Left ventricle myocardium superior (tissue), 1 donor: ENCODE results near the gene SMCO3. TPM values are rescaled to one million over a fixed set of nuclear protein-coding genes. Genes with fewer than 3 reads are reported as not detected.
"Not testable (repeated sequence)": the region's sequence is repeated elsewhere in the genome, so short reads cannot be mapped to it uniquely, and the experiment has no call there.

Source experiments
- ATAC-seq: fragments of 200-7000 bp; cut with Tn5 transposase; one replicate; pipeline ENCODE4 v1.9.1; 2020; ENCODE audit warnings: mild to moderate bottlenecking, moderate library complexity
- DNase-seq: peaks from one replicate; pipeline ENCODE4 v3.0.0-alpha.2; 2020
- intact Hi-C: fragments of 100-400 bp; cut with micrococcal nuclease; formaldehyde crosslinking; loops from one replicate; pipeline ENCODE4 v1.11.0; 2022
- total RNA-seq: library from RNA; stranded (reverse); fragmentation: NEBNext Ultra II Directional; extraction: Animal tissue kit (Norgen Biotek cat#: 25700); gene quantifications from one replicate; pipeline ENCODE4 v1.2.1, GENCODE V29; 2021
- donor health status: DM: no; HTN: yes; CAD: no; lungs with severe emphysema.

Gene SMCO3
- total RNA-seq, 1 donor from 2014 or later: 0.20 TPM

DNA sequence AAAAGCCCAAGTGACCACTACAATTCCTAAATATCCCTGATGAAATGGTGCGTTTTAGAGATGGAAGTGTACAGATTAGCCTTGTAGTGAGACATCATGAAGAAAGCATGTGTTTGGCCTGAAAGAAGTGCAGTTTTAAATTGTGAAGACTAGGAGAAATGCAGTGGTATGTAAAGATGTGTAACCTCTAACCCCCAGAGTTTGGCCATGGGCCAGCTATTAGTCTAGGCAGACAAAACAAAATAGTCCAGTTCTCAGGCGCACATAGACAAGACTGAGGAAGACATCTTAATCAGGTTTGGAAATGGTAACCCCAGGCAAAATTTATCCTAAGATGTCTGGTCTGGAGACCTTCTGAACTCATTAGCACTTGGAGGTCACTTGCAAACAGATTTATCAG lies 34.1 kb downstream of the SMCO3 start:
- DNase-seq (no peak), ATAC-seq (no peak)
- intact Hi-C loops: no loop called here

DNA sequence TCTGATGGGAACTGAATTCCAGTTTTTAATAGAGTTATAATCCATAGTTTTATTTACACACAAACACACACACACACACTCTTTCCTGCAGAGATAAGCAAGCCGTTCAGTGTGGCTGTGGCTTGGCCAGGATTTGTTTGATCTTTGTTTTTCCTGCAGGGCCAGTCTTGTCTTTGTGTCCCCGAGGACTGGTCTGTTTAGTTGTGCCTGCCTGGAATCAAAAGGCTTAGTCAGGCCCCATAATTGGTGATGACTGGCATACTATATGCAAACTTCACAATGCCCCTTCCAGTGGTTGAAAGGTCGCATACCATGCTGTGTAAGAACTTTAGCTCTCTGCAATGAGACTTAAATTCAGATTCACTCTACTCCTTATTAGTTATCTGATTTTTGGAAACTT lies 36.7 kb downstream of the SMCO3 start:
- DNase-seq (no peak), ATAC-seq (no peak)
- intact Hi-C loops: no loop called here

DNA sequence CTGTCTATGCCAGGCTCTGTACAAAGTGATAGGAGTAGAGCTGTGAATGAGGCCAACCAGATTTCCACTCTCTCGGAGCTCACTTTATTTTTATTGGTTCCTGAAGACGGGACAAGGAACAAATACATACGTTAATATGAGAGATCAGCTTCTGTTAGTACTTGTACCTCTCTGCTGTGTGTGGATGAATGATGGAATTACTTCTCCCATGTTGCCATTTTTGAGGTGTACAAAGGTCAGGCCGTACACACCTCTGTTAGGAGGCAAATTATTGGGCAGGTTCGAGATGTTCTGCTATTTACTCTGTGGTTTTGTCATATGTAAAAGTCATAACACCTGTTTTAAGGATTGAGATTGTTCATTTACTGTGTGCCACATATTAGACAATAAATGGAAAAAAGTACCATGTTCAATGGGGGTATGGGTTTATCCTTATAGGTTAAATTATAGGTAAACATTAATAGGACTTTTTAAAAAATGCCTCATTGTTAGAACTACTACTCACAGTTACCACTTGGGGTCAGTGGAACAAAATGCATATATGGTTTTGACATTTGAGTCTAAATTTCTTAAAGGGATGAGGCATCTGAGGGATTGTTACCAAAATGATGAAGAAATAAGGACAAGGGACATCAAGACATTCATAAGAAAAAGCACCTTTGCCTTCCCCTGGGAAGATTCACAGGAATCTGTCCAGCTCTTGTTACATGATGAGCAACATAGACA lies 37.6 kb downstream of the SMCO3 start:
- no peak for ATAC-seq
- DNase-seq: no peak
- intact Hi-C loops: no loop called here

DNA sequence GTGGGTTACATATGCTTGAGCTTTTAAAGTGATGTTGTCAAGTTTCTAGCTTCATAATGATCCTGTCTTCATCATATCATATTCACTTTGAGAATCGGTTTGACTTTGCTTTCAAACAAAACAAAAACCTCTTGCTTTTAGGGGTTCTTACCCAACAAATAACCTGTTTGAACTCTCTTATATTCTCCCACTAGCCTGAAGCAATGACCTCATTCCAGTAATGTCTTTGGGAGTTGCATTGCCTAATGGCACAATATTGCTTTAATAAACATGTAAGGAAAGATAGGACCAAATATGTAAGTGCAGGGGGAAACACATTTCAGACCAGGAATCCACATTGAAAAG lies 38.4 kb downstream of the SMCO3 start:
- no peak for ATAC-seq
- intact Hi-C loops: no loop called here
- DNase-seq: no peak

DNA sequence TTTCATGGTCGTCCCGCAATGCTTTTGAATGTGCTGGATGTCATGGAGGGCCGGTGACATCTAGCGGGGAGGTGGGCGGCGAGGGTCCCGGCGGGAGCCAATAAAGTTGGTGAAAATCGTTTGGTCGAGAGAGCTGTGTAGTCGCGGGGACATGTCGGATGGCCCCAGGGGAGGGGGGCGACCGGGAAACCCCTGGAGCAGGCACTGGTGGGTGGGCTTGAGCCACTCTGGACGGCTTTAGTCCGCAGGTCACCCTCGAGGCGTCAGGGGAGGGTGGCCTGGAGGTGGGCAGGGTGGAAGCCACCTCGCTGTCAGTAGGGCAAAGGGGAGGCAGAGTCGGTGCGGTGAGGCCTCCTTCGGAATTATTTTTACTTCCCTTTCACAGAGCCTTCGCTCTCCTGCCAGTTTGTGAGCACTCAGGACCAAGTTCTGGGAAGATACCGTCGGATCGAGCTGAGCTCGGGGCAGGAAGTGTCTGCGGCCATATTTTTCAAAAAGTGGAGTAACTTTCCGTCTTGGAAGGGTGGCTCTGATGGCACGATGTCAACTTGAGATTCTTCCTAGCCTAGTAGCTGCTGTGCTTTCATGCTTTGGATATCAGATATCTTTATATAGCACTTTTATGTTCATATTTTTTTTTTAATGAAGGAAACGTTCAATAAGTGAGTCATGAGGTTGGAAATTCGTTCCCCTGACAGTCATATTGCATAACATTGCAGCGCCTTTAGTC lies 38.9 kb downstream of the SMCO3 start:
- DNase-seq (peak; percentile 52), ATAC-seq (peak; percentile 46)
- intact Hi-C loops: no loop called here

DNA sequence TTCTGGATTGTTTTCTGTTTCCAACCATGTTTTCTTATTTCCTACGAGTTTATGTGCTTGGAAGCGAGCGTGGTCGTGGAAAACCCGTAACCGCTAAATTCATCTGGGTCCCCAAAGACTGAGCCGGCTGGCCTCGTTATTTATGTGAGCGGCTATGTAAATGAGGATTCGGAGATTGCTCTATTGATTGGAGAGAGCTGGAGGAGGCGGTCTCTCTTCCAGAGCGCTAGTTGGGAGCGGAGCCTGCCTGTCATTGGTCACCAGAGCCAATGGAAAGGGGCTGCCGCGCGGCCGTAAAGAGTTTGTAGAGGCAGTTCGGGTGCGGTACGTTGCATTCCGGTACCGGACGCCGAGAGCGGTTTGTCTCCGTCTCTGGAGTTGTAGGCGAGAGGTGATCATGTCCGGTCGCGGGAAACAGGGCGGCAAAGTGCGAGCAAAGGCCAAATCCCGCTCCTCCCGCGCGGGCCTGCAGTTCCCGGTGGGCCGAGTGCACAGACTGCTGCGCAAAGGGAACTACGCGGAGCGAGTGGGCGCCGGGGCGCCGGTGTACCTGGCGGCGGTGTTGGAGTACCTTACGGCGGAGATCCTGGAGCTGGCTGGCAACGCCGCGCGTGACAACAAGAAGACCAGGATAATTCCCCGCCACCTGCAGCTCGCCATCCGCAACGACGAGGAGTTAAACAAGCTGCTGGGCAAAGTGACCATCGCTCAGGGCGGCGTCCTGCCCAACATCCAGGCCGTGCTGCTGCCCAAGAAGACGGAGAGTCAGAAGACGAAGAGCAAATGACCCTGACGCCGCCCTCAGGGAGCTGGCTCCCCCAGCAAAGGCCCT lies 39.7 kb downstream of the SMCO3 start:
- intact Hi-C loops: no loop called here
- ATAC-seq (peak; percentile 85), DNase-seq (peak; percentile 95)

DNA sequence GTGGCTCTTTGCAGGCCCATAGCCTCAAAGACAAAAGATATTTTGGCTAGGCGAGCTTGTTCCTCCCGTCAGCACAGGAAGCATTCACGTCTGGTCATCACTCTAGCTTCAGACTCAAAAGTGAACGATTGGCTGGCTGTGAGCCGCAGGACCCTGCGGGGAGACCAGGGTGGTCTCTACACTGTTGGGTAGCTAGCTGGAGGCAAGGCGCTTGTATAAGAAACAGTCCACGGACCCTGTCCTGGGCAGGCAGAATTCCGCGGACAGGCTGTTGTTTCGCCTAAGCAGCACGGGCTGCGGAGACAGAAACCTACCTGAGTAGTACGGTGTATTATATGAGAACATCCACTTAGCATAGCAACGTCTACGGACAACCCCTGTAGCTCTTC lies 40.3 kb downstream of the SMCO3 start:
- intact Hi-C loops: no loop called here
- ATAC-seq (no peak), DNase-seq (no peak)

DNA sequence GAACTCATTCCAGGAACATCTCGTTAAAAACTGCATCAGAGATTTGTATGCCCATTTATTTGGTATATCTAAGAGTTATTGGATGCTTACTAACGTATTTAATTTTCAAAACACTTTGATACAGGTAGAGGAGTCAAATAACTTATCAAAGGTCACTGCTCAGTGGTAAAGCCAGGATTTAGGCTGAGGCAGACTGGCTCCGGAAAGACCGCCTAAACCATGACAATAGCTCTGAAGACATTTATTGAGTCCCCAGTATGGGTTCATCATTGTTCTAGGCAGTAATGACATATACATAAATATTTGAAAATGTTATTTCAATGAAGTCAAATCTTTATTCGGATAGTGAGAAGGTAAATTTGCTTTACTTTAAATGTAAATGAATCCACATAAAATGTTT lies 41.0 kb downstream of the SMCO3 start:
- intact Hi-C loops: no loop called here
- DNase-seq: no peak
- ATAC-seq: no peak

DNA sequence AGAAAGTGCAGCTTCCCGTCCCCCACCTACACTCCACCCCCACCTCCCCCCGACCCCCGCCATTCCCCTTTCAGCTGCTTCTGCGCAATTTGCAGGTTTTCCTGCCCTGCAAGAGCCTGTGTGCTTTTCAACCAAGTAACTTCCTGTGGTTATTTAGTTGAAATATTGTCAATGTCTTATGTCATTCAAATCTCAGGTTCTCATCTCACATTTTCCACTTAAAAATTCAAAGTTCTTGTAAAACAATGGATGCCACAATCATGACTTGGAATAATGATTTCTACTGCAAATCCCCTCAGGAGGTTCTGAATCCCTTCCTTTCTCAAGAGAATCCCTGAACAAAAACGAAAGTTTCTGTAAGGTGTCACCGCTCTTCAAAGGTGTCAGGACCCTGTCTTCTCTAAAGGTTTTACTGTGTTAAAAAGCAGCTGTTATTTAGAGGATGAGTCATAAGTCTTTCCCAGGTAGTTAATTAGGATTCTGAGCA lies 42.3 kb downstream of the SMCO3 start:
- ATAC-seq (no peak), DNase-seq (no peak)
- intact Hi-C loops: no loop called here

DNA sequence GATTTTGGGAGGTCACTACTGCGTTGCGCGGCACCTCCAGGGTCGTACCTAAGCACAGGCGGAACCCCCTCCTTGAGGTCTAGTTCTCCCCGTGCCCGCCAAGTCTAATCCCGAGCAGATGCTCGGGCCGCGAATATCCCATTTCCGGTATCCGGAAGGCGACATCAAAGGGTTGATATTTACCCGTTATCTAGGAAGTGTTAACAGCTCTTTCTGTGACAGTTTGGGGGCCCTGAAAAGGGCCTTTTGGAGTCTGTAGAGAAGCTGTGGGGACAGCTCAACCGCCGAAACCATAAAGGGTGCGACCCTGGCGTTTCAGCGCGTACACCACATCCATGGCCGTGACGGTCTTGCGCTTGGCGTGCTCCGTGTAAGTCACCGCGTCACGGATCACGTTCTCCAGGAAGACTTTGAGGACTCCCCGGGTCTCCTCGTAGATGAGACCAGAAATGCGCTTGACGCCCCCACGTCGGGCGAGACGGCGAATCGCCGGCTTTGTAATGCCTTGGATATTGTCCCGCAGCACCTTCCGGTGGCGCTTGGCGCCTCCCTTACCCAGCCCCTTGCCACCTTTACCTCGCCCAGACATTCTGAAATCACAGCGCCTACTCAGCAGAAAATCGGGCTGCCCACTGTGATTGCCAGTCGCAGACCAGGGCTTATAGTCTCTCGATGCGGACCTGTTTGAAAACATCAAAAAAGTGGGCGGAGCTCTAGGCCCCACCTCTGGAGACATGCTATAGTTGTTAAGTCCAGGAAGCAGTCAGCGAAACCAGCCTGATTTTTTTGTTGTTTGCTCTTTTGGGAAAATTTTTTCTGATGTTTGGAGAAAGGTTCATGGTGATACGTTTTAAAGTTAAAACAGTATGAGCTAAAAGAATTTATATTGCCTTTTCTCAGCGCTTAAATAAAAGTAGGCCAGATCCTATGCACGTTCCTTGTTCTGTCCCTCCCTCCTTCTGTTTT lies 43.2 kb downstream of the SMCO3 start:
- DNase-seq (peak; percentile 89), ATAC-seq (peak; percentile 72)
- intact Hi-C loops: no loop called here

DNA sequence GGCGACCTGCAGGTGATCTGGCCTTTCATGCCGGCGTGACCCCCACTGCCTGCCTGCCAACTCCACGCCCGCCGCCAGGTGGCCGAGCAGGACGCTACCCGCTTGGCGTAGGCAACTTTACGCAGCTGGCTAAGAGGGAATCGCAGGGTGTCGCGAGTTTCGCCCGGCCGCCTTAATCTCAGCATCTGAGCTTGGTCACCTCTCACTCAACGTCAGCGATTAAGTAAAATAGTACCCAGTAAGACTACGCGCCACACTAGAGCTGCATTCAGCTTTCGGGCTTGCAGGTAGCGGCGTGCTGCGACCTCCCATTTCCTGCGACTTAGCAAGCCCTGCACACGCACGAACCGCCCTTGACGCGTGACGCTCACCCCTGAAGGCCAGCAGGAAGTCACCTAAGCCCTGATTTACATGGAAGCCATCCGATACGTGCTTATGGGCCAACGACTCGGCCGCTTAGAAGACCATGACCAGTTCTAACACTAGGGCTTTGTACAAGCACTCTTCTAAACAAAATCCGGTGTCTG lies 44.0 kb downstream of the SMCO3 start:
- DNase-seq (peak; percentile 88), ATAC-seq (peak; percentile 70)
- intact Hi-C loops: no loop called here

DNA sequence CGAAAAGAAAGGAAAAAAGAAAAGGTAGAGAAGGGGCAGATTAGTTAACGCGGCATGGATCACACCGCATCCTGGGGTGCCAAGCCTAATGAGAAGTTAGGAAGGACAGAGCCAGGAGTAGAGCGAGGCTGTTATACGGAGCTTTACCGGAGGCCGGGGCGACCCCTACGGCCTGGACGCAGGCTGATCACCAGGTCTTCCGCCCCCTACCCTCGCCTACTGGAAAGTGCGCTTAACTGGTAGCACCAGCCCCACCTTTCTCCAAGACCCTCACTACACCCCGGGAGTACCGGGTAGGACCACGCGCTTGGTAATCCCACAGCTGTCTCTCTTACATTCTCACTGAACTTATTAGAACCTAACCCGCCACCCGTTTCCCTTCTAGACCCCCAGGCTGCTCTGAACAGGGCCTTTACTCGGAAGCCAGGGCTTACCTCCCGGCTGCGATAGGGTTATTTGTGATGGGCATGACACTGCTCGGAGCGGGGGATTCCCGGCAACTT lies 44.5 kb downstream of the SMCO3 start:
- ATAC-seq (peak; percentile 6), DNase-seq (peak; percentile 55)
- intact Hi-C loops: no loop called here

DNA sequence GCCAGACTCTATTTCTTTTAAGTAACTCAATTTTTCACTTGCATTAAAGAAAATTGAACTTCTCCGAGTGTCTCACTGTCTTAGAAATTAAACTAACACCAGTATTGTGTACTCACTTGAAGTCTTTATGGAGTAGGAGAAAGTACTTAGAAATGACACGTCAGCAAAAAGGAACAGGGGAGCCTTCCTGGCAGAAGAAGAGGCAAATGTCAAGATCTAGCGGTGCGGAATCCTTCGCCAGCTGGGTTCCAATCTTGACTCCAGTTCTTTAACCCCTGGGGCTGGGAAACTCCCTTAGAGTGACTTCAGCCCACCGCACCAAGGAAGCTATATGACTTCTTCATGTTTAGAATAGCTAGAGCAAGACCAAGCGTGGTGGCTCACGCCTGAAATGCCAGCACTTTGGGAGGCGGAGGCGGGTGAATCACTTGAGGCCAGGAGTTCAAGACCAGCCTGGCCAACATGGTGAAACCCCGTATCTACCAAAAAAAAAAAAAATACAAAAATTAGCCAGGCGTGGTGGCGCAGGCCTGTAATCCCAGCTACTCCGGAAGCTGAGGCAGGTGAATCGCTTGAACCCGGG lies 45.1 kb downstream of the SMCO3 start:
- DNase-seq: no peak
- no peak for ATAC-seq
- intact Hi-C loops: no loop called here

DNA sequence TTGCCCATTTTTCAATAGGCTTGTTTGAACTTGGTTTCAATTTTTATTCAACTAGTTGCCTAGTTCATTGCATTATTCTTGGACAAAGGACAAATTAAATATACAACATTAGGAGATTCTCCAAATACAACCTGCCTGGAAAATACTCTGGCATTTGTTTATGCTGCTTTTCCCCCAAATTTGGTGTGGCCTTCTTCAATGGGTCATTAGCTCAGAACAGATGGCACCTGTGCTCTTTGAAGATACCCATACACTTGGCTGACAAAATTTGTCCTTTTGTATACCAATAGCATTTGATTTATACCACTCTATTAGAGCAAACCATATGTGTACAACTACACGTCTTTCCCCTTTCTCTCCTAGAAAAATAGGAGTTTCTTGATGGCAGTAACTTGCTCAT lies 46.4 kb downstream of the SMCO3 start:
- DNase-seq (no peak), ATAC-seq (no peak)
- intact Hi-C loops: no loop called here

DNA sequence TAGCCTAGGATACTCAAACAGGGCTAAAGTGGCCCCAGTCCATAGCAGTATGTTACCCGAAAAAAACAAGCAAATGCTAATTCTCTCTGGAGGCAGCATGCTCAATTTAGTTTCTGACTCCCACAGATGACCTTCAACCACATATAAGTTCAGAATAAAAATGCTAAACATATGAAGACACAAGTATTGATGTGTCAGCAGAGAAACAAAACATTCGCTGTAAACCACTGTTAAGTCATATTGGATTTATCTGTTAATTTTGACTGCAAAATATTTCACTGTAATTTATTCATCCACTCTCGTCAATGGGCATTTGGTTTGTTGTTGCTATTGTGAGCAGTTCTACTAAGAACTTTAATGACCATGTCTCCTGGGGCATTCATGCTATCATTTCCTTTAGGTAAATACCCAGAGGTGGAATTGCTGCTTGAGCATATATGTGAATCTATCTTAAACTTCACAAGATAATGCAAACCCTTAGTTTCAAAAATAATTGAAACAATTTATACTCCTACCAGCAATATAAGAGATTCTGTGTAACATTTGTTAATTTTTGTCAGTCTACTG lies 47.2 kb downstream of the SMCO3 start:
- no peak for DNase-seq
- intact Hi-C loops: no loop called here
- no peak for ATAC-seq

DNA sequence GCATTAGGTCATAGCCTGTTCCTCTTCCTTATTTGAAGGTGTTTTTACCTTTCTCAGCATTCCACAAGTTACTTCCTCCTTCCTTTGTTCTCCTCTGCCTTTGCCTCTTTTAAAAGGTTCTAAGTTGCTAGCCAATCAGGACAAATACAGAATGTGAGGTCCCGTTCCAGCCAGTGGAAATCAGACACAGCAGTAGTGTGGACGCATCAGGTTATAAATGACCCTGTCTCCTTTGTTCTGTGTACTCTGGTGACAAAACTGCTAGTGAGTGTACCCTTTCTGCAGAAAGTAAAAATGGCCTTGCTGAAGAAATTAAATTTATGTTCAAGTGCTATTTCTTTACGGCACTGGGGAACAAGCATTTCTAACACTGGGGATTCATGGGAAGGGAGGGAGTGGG lies 48.0 kb downstream of the SMCO3 start:
- DNase-seq, intact Hi-C loops, ATAC-seq: not testable (repeated sequence)

DNA sequence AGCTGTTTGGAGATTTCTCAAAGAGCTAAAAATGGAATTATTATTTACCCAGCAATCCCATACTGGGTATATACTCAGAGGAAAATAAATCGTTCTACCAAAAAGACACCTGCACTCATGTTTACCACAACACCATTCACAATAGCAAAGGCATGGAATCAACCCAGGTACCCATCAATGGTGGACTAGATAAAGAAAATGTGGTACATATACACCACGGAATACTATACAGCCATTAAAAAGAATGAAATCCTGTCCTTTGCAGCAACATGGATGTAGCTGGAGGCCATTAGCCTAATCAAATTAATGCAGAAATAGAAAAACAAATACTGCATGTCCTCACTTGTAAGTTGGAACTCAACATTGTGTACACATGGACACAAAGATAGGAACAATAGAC lies 48.6 kb downstream of the SMCO3 start:
- intact Hi-C loops: no loop called here
- no peak for ATAC-seq
- DNase-seq: no peak
